Loucy (cell line): ENCODE measurements around the gene PACSIN2.

Experiments
- CTCF ChIP-seq: fragments of 200-600 bp; sonication (generic); conservative IDR thresholded peaks from 2 replicates; pipeline ENCODE4 v1.5.1; 2014; ENCODE audit warnings: mild to moderate bottlenecking, antibody characterized with exemption, low read length
- EZH2phosphoT487 ChIP-seq: fragments of 200-600 bp; IDR thresholded peaks from 2 replicates; pipeline ENCODE4 v1.6.1; 2018; ENCODE audit warnings: antibody characterized with exemption, mild to moderate bottlenecking, moderate library complexity, borderline replicate concordance

GRCh38 chr22:42972649-42973535 lies 42.1 kb downstream of the PACSIN2 start:
- no peak for TF ChIP-seq CTCF
- TF ChIP-seq EZH2phosphoT487, result no peak
